ENCODE measurements around the gene MAP3K5. TPM values are rescaled to one million over a fixed set of nuclear protein-coding genes. Genes with fewer than 3 reads are reported as not detected.

Gene MAP3K5
- total and polyA plus RNA-seq, 2 donors (not counting 3 experiments of a cell fraction or from before 2014, with no cell fraction given): 1.5 to 7.0 TPM

GRCh38 chr6:136739501-136739900 is 52.8 kb downstream of the MAP3K5 start:
- no peak for DNase-seq (ENCODE audit: low read depth, low spot score)
- H3K9me1 ChIP-seq (replicated peaks; ENCODE audit: control insufficient read depth, extremely low read depth, insufficient read depth, low read length): no peaks in the 10 kb centered on the region
- ChIA-PET POLR2A (no interaction called here), CTCF (interaction anchor here (1.3 to 4.7 kb wide), 3 partner anchors 24 to 95 kb away, joined by 3 to 18 read pairs (median 6); partner anchors contain the start of gene MAP3K5)
- no peaks in the 10 kb centered on the region for H3K9me3 ChIP-seq (replicated peaks; ENCODE audit: control insufficient read depth, insufficient read depth, low read length)
- H3K27me3 ChIP-seq (ENCODE audit: control insufficient read depth in 2 of 2, insufficient read depth in 2 of 2, low read length in 2 of 2): no peaks in the 10 kb centered on the region
- dilution Hi-C loops (cut with MboI; ENCODE audit: extremely low pct_ligation_motif_present, low sequenced_read_pairs): no loop called here
- intact Hi-C loops (cut with micrococcal nuclease): loop anchor here (5.0 kb wide), 1 partner anchor 43 kb away; no protein-coding TSS in a partner anchor
- peaks cover 2% of the 10 kb centered on the region for H3K79me2 ChIP-seq (ENCODE audit: control insufficient read depth, insufficient read depth, low read length)
- no peak for FAIRE-seq
- H3K4me1 ChIP-seq (ENCODE audit: control insufficient read depth, extremely low read depth, insufficient read depth, low read length): peaks cover 4% of the 10 kb centered on the region
- no peaks in the 10 kb centered on the region for H4K20me1 ChIP-seq (replicated peaks; ENCODE audit: control insufficient read depth, extremely low read depth, insufficient read depth, low read length)
- no peak overlapping the region for H3K27ac ChIP-seq (ENCODE audit: insufficient read depth, low read depth, low read length)
- TF ChIP-seq GATA2 (IDR thresholded peaks at IDR 0.05; ENCODE audit: insufficient read depth, insufficient read length, low read depth, low read length): no peak
- no peak for TF ChIP-seq POLR2AphosphoS5 (IDR thresholded peaks at IDR 0.05; ENCODE audit: insufficient read depth, low read depth, low read length)
- TF ChIP-seq FOS (IDR thresholded peaks at IDR 0.05; ENCODE audit: borderline replicate concordance, insufficient read depth, low read length): no peak
- no peak for TF ChIP-seq CTCF (IDR thresholded peaks at IDR 0.05; ENCODE audit: extremely low read depth in 1 of 2, insufficient read depth in 1 of 2, low read depth in 1 of 2, low read length in 2 of 2)
- TF ChIP-seq MAX (IDR thresholded peaks at IDR 0.05; ENCODE audit: insufficient read depth, insufficient read length): no peak
- TF ChIP-seq MYC (IDR thresholded peaks at IDR 0.05; ENCODE audit: low read depth, low read length): no peak
- TF ChIP-seq POLR2A (IDR thresholded peaks at IDR 0.05; ENCODE audit: low read depth, low read length): no peak
- TF ChIP-seq EZH2 (IDR thresholded peaks at IDR 0.05; ENCODE audit: borderline replicate concordance, low read depth, low read length, severe bottlenecking): no peak
- no peak for TF ChIP-seq JUN (IDR thresholded peaks at IDR 0.05; ENCODE audit: borderline replicate concordance, insufficient read depth, insufficient read length, low read depth)
- H3K4me3 ChIP-seq (replicated peaks in 1 of 3; ENCODE audit: insufficient read depth in 1 of 3, low read depth in 1 of 3, low read length in 3 of 3): no peak overlapping the region
- BruUV-seq (replicated peaks): no TSS peak
- no peaks in the 10 kb centered on the region for H3K36me3 ChIP-seq (ENCODE audit: control insufficient read depth in 2 of 2, extremely low read depth in 1 of 2, insufficient read depth in 2 of 2, low read length in 2 of 2)
- no peak overlapping the region for H2AFZ ChIP-seq (ENCODE audit: low read depth, low read length)
- no peak overlapping the region for H3K9ac ChIP-seq (replicated peaks; ENCODE audit: extremely low read depth, insufficient read depth, low read length)
- H3K4me2 ChIP-seq (ENCODE audit: insufficient read depth, low read length): no peak overlapping the region

All from endothelial cell of umbilical vein (primary cell).